Measurements from ENCODE around the gene SULT1C2. TPM values are rescaled to one million over a fixed set of nuclear protein-coding genes. Genes with fewer than 3 reads are reported as not detected.
"Not testable (repeated sequence)": the region's sequence is repeated elsewhere in the genome, so short reads cannot be mapped to it uniquely, and the experiment has no call there.

Gene SULT1C2
- total RNA-seq, 1 donor from 2014 or later, result 4.2 TPM

DNA sequence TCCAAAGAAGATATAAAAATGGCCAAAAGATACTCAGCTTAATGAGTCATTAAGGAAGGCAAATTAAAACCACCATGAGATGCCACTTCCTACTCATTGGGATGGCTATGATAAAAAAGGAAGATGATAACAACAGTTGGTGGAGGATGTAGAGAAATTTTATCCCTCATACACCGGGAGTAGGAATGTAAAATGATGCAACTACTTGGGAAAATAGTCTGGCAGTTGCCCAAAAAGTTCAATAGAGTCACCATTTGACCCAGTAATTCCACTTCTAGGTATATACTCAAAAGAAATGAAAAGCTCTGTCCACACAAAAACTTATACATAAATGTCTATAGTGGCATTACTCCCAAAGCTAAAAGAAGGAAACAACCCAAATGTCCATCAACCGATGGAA is 10.1 kb upstream of the SULT1C2 start:
- H3K27ac Mint-ChIP-seq, result no peak overlapping the region
- peaks cover 8% of the 10 kb centered on the region for H3K9me3 Mint-ChIP-seq
- TF ChIP-seq CTCF (conservative IDR thresholded peaks at IDR 0.05), result no peak
- DNase-seq (ENCODE audit: extremely low spot score, unreplicated experiment), result no peak
- no peaks in the 10 kb centered on the region for H3K36me3 Mint-ChIP-seq
- H3K27me3 Mint-ChIP-seq, result no peaks in the 10 kb centered on the region
- H3K4me1 Mint-ChIP-seq (ENCODE audit: unreplicated experiment), result no peaks in the 10 kb centered on the region
- H3K4me3 Mint-ChIP-seq, result no peak overlapping the region

- H3K4me3 Mint-ChIP-seq, result no peak overlapping the region
- no peaks in the 10 kb centered on the region for H3K27me3 Mint-ChIP-seq
- peaks cover 9% of the 10 kb centered on the region for H3K9me3 Mint-ChIP-seq
- H3K4me1 Mint-ChIP-seq (ENCODE audit: unreplicated experiment), result no peaks in the 10 kb centered on the region
- H3K27ac Mint-ChIP-seq, result no peak overlapping the region
- no peak for DNase-seq (ENCODE audit: extremely low spot score, unreplicated experiment)
- TF ChIP-seq CTCF (conservative IDR thresholded peaks at IDR 0.05), result no peak
- H3K36me3 Mint-ChIP-seq, result no peaks in the 10 kb centered on the region
Measured at GRCh38 chr2:108279468-108279867, 9.2 kb upstream of the SULT1C2 start.

GRCh38 chr2:108280466-108280865 is 8.2 kb upstream of the SULT1C2 start:
- Mint-ChIP-seq H3K36me3 (no peaks in the 10 kb centered on the region), H3K9me3 (peaks cover 9% of the 10 kb centered on the region), H3K27ac (no peak overlapping the region), H3K4me1 (ENCODE audit: unreplicated experiment) (no peaks in the 10 kb centered on the region), H3K27me3 (no peaks in the 10 kb centered on the region), H3K4me3 (no peak overlapping the region)
- DNase-seq (ENCODE audit: extremely low spot score, unreplicated experiment), result no peak
- no peak for TF ChIP-seq CTCF (conservative IDR thresholded peaks at IDR 0.05)

GRCh38 chr2:108284566-108284965 is 4.1 kb upstream of the SULT1C2 start:
- DNase-seq (ENCODE audit: extremely low spot score, unreplicated experiment); H3K4me3 Mint-ChIP-seq; H3K27me3 Mint-ChIP-seq; H3K9me3 Mint-ChIP-seq; H3K27ac Mint-ChIP-seq; H3K36me3 Mint-ChIP-seq: not testable (repeated sequence)
- H3K4me1 Mint-ChIP-seq (ENCODE audit: unreplicated experiment), result peaks cover 18% of the 10 kb centered on the region

DNA sequence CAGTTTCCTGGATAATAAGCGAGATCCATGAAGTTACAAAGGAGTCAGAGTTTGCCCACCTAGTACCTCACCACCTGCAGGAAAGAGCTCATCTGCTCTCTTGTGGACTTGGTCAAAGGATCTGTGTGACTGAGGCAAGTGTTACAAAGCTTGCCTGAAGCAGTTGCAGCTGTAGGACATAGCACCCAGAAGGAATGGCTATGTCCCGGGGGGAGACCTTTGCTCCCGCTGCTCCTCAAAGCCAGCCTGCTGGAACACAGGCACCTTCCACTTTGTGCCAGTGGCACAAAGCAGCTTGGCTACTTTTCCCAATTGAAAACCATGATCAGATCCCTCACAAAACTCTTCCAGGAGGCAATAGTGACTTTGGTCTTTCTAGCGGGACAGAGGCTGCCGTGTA is 3.1 kb upstream of the SULT1C2 start:
- H3K4me1 Mint-ChIP-seq (ENCODE audit: unreplicated experiment), result peaks cover 18% of the 10 kb centered on the region
- no peaks in the 10 kb centered on the region for H3K27me3 Mint-ChIP-seq
- H3K9me3 Mint-ChIP-seq, result peaks cover 4% of the 10 kb centered on the region
- no peak overlapping the region for H3K27ac Mint-ChIP-seq
- H3K4me3 Mint-ChIP-seq, result no peak overlapping the region
- DNase-seq (ENCODE audit: extremely low spot score, unreplicated experiment), result no peak
- TF ChIP-seq CTCF (conservative IDR thresholded peaks at IDR 0.05), result no peak
- H3K36me3 Mint-ChIP-seq, result no peaks in the 10 kb centered on the region

GRCh38 chr2:108287169-108287568 is 1.5 kb upstream of the SULT1C2 start:
- Mint-ChIP-seq H3K4me1 (ENCODE audit: unreplicated experiment) (peaks cover 18% of the 10 kb centered on the region), H3K27me3 (no peaks in the 10 kb centered on the region), H3K27ac (no peak overlapping the region), H3K9me3 (peaks cover 4% of the 10 kb centered on the region), H3K4me3 (no peak overlapping the region), H3K36me3 (no peaks in the 10 kb centered on the region)
- DNase-seq (ENCODE audit: extremely low spot score, unreplicated experiment), result no peak
- TF ChIP-seq CTCF (conservative IDR thresholded peaks at IDR 0.05), result no peak
